ENCODE results near the gene SETD1A. TPM values are rescaled to one million over a fixed set of nuclear protein-coding genes. Genes with fewer than 3 reads are reported as not detected.

SETD1A gene
- total RNA-seq, 2 donors from 2014 or later: 23.8 to 25.0 TPM

- 90 to 93% methylated on average over 4 to 7 of the region's 7 CpGs for WGBS, 2 experiments (ENCODE audit: insufficient coverage in 1 of 2, insufficient read length in 1 of 2)
- H3K27me3 ChIP-seq (ENCODE audit: control insufficient read depth, insufficient read depth, low read length, poor library complexity, severe bottlenecking): no peaks in the 10 kb centered on the region
- Mint-ChIP-seq H3K36me3 (ENCODE audit: low read depth) (peaks cover 72% of the 10 kb centered on the region), H3K4me1 (no peaks in the 10 kb centered on the region), H3K4me3 (no peak overlapping the region), H3K27me3 (ENCODE audit: insufficient read depth) (no peaks in the 10 kb centered on the region), H3K27ac (peak overlapping the region; percentile 13), H3K9me3 (no peaks in the 10 kb centered on the region)
- H3K9ac ChIP-seq (ENCODE audit: extremely low read depth, low read length, poor library complexity, severe bottlenecking): no peak overlapping the region
- H3K9me3 ChIP-seq (ENCODE audit: control insufficient read depth, low read length): no peaks in the 10 kb centered on the region
- H3K4me3 ChIP-seq (ENCODE audit: low read length): no peak overlapping the region
- H3K4me1 ChIP-seq (ENCODE audit: control insufficient read depth, insufficient read depth, low read length): no peaks in the 10 kb centered on the region
- peaks cover 65% of the 10 kb centered on the region for H3K36me3 ChIP-seq (ENCODE audit: control insufficient read depth, insufficient read depth, low read length)
- H3K27ac ChIP-seq (ENCODE audit: low read depth, low read length): no peak overlapping the region
- DNase-seq: peak; percentile 76
- TF ChIP-seq CTCF (conservative IDR thresholded peaks at IDR 0.05): peak; percentile 56
Observed at GRCh38 chr16:30972872-30973271, 15.3 kb downstream of the SETD1A start.

- no peak overlapping the region for H3K27ac Mint-ChIP-seq
- WGBS, 2 experiments (ENCODE audit: insufficient coverage in 1 of 2, insufficient read length in 1 of 2): 93 to 95% methylated on average over 6 of the region's 6 CpGs
Observed at GRCh38 chr16:30974348-30974747, 16.8 kb downstream of the SETD1A start.

GRCh38 chr16:30976486-30976885 lies 18.9 kb downstream of the SETD1A start:
- Mint-ChIP-seq H3K4me1 (no peaks in the 10 kb centered on the region), H3K27me3 (ENCODE audit: insufficient read depth) (no peaks in the 10 kb centered on the region), H3K27ac (no peak overlapping the region), H3K36me3 (ENCODE audit: low read depth) (peaks cover 69% of the 10 kb centered on the region), H3K4me3 (no peak overlapping the region), H3K9me3 (no peaks in the 10 kb centered on the region)
- Histone ChIP-seq H3K4me1 (ENCODE audit: control insufficient read depth, insufficient read depth, low read length) (no peaks in the 10 kb centered on the region), H3K27me3 (ENCODE audit: control insufficient read depth, insufficient read depth, low read length, poor library complexity, severe bottlenecking) (no peaks in the 10 kb centered on the region), H3K27ac (ENCODE audit: low read depth, low read length) (no peak overlapping the region), H3K9me3 (ENCODE audit: control insufficient read depth, low read length) (no peaks in the 10 kb centered on the region), H3K4me3 (ENCODE audit: low read length) (no peak overlapping the region), H3K36me3 (ENCODE audit: control insufficient read depth, insufficient read depth, low read length) (peaks cover 59% of the 10 kb centered on the region), H3K9ac (ENCODE audit: extremely low read depth, low read length, poor library complexity, severe bottlenecking) (no peak overlapping the region)
- 93 to 96% methylated on average over 3 to 4 of the region's 4 CpGs for WGBS, 2 experiments (ENCODE audit: insufficient coverage in 1 of 2, insufficient read length in 1 of 2)
- no peak for DNase-seq
- TF ChIP-seq CTCF (conservative IDR thresholded peaks at IDR 0.05): no peak

More at GRCh38 chr16:30974348-30974747, 16.8 kb downstream of the SETD1A start:
- H3K27ac ChIP-seq (ENCODE audit: low read depth, low read length): no peak overlapping the region
- no peaks in the 10 kb centered on the region for H3K9me3 Mint-ChIP-seq
- TF ChIP-seq CTCF (conservative IDR thresholded peaks at IDR 0.05): no peak
- peaks cover 71% of the 10 kb centered on the region for H3K36me3 Mint-ChIP-seq (ENCODE audit: low read depth)
- no peaks in the 10 kb centered on the region for H3K9me3 ChIP-seq (ENCODE audit: control insufficient read depth, low read length)
- H3K27me3 ChIP-seq (ENCODE audit: control insufficient read depth, insufficient read depth, low read length, poor library complexity, severe bottlenecking): no peaks in the 10 kb centered on the region
- no peak overlapping the region for H3K4me3 ChIP-seq (ENCODE audit: low read length)
- H3K9ac ChIP-seq (ENCODE audit: extremely low read depth, low read length, poor library complexity, severe bottlenecking): no peak overlapping the region
- H3K4me3 Mint-ChIP-seq: no peak overlapping the region
- H3K4me1 ChIP-seq (ENCODE audit: control insufficient read depth, insufficient read depth, low read length): no peaks in the 10 kb centered on the region
- H3K27me3 Mint-ChIP-seq (ENCODE audit: insufficient read depth): no peaks in the 10 kb centered on the region
- no peak for DNase-seq
- no peaks in the 10 kb centered on the region for H3K4me1 Mint-ChIP-seq
- peaks cover 65% of the 10 kb centered on the region for H3K36me3 ChIP-seq (ENCODE audit: control insufficient read depth, insufficient read depth, low read length)

Data from endodermal cell (in vitro differentiated cells).